ENCODE measurements around the gene RASGRF2. TPM values are rescaled to one million over a fixed set of nuclear protein-coding genes. Genes with fewer than 3 reads are reported as not detected.
A peak's percentile ranks its signal among the peaks of the same experiment; 100 is the strongest.

Gene RASGRF2, protein sequence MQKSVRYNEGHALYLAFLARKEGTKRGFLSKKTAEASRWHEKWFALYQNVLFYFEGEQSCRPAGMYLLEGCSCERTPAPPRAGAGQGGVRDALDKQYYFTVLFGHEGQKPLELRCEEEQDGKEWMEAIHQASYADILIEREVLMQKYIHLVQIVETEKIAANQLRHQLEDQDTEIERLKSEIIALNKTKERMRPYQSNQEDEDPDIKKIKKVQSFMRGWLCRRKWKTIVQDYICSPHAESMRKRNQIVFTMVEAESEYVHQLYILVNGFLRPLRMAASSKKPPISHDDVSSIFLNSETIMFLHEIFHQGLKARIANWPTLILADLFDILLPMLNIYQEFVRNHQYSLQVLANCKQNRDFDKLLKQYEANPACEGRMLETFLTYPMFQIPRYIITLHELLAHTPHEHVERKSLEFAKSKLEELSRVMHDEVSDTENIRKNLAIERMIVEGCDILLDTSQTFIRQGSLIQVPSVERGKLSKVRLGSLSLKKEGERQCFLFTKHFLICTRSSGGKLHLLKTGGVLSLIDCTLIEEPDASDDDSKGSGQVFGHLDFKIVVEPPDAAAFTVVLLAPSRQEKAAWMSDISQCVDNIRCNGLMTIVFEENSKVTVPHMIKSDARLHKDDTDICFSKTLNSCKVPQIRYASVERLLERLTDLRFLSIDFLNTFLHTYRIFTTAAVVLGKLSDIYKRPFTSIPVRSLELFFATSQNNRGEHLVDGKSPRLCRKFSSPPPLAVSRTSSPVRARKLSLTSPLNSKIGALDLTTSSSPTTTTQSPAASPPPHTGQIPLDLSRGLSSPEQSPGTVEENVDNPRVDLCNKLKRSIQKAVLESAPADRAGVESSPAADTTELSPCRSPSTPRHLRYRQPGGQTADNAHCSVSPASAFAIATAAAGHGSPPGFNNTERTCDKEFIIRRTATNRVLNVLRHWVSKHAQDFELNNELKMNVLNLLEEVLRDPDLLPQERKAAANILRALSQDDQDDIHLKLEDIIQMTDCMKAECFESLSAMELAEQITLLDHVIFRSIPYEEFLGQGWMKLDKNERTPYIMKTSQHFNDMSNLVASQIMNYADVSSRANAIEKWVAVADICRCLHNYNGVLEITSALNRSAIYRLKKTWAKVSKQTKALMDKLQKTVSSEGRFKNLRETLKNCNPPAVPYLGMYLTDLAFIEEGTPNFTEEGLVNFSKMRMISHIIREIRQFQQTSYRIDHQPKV (N-terminal part only)
- total RNA-seq: under 0.01 TPM

DNA sequence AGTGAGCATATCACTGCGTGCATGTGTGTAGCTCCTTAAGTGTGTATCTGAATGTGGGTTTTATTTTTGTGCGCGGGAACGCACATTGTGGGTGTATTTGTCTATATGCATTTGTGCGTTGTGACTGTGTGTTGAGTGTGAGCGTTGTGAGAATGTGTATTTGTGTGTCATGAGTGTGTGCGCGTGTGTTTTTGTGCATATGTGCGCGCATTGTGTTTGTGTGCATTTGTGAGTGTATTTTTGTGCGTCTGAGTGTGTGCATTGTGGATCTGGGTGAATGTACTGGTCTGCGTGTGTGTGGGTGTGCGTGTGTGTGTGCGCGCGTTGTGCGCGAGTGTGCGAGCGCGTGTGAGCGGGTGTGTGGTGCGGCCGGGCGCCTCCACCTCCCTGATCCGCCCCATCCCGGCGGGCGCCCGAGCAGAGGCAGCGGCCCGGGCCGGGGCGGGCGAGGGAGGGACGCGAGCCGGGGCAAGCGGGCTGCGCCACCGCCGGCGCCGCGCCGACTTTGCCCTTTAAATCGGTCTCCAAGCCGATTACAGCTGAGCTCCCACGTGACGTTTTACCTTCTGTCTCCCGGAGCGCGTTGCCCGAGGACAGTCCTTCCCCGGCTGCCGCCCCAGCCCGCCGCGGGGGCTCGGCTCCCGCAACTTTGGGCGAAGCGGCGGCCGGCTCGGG is at the start of gene RASGRF2:
TSS of gene RASGRF2 (plus strand) at position 596 of the 675 bp plus-strand sequence. CDS start 376 bp downstream, outside the sequence.
- peak; percentile 17 to 36 (median 18) for DNase-seq (ENCODE audit: low read depth in 2 of 3, low spot score in 2 of 3)

DNA sequence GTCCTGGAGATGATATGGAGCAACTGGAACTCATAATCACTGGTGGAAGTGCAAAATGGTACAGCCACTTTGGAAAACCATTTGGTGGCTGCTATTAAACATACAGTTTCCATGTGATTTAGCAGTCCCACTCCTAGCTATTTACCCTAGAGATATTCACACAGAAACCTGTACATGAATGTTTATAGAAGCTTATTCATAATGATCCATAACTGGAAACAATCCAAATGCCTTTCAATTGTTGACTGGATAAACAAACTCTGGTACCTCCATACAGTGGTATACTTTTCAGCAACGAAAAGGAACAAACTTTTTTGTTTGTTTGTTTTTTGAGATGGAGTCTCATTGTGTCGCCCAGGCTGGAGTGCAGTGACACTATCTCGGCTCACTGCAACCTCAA is 47.7 kb upstream of the RASGRF2 start:
- no peak for DNase-seq (ENCODE audit: low read depth in 2 of 3, low spot score in 2 of 3)

DNA sequence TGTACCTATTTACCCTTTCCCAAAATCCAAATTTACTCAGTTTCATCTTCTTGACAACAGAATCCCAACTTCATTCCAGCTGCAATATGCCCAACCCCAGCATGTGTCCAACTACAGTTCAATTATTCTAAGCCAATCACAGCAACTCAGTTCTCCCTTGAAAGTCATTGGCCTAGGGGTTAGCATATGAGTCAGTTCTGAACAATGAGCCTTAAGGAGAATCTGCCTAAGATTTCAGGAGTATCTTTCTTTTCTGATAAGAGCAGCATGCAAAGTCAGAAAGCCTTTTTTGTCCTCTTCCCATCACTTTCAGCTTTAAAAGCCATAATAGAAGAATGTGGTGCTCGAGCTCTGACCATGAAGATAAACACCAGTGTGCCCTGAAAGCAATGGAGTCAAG is 44.4 kb upstream of the RASGRF2 start:
- DNase-seq (ENCODE audit: low read depth in 2 of 3, low spot score in 2 of 3): no peak

DNA sequence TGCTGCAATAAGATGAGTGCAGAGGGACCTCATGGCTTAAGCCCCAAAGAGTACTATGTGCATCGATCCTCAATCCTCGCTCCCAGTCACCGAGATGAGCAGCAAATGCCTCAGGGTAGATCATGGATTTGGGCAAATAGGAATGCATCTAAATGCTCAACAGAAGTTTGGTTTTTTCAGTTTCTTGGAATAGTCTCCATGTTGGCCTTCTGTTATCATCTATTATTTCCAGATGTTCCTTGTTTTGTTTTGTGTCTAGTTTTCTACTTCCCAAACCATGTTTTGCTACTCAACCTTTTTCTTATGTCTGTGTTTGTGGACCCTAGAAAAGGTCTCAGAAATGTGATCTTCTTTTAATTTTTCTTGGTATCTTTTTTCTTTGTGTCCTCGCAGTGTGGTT is 43.5 kb upstream of the RASGRF2 start:
- no peak for DNase-seq (ENCODE audit: low read depth in 2 of 3, low spot score in 2 of 3)

DNA sequence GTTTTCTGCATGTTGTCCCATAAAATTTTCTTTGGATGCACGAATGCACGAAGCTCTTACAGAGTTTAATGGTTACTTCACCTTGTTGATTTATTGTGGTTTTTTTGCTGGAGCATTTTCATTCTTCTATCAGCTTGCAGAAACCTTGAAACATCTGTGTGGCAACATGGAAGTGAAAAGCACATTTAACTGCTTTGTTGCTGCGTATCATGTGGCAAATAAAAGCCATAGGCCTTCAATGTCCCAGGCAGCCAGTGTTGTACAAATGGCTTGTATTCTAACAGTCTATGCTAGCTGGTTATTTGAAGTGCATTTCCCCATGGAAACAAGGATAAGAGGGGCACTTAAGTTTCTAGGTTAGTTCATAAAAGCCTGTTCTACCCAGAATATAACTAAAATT is 42.5 kb upstream of the RASGRF2 start:
- DNase-seq (ENCODE audit: low read depth in 2 of 3, low spot score in 2 of 3): no peak

DNA sequence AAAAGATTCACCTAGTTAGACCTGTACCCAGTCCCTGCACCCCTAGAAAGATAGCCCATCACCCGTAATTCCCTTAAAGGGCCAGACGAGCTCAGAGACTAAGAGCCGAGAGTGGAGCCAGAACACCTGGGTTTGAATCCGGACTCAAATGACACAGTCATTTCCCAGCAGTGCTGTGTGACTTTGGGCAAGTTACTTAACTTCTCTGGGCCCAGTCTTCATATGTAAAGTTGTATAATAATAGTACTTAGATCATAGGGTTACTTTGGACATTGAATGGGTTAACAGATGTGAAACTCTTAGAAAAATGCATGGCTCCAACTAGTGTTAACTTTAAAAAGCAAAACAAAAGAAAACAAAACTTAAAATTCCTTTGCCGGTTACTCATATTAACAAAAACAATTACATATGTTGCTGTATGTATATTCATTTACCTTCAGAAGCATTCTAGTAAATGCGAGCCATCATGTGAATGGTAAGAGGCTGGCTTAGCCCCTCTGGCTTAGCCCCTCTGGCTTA is 40.4 kb upstream of the RASGRF2 start:
- DNase-seq (ENCODE audit: low read depth in 2 of 3, low spot score in 2 of 3): no peak

DNA sequence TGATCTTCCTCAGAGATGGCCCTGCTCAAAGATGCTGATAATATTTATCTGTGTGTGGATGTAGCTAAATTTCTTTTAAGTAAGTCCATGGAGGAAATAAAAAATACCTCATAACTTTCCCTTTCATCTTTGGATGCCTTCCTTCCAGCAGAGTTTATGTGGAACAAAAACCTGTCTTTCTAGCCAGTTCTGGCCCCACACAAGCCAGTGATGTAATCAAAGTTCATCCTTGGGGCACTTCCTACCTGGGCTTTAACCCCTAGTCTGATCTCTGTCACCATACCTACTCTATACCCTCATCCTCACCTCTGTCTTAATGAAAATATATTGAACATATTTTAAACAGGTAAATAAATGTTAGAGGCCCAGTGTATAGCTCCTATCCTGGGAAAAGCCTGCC is 39.8 kb upstream of the RASGRF2 start:
- DNase-seq (ENCODE audit: low read depth in 2 of 3, low spot score in 2 of 3): no peak

DNA sequence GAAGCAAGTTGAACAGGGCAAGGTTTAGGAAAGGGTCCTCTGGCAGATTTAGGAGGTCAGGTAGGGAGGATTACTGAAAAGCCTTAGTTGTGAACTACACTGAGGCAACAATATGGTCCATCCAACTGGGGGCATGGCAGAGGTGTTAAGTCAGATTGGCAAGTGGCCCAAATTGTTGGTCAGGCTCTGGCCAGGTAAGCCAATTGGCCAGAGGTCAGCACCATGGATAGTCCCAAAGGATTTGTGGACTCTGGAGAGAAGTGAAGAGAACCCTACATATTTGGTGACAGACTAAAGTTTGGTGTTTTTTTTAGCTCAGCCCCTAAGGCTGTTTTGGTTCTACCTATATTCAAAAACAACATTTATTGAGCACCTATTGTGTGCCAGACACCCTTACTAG is 39.1 kb upstream of the RASGRF2 start:
- no peak for DNase-seq (ENCODE audit: low read depth in 2 of 3, low spot score in 2 of 3)

DNA sequence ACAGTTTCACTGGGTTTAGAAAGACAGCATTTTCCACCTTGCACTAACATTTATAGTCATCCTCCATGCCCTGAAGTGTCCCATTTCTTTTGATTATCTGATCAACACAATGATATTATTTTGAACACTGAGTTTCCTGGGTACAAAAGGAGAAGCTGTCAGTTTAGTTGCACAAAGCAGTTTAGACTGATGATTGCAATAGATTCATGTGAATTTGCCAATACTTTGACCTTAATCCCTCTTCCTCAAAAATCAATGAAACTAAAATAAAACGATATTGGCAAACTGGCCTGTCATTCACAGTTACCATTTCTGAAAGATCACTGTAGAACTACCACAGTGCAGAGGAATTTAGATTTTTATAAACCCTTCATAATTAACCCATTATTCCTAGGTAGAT is 34.2 kb upstream of the RASGRF2 start:
- DNase-seq (ENCODE audit: low read depth in 2 of 3, low spot score in 2 of 3): no peak

DNA sequence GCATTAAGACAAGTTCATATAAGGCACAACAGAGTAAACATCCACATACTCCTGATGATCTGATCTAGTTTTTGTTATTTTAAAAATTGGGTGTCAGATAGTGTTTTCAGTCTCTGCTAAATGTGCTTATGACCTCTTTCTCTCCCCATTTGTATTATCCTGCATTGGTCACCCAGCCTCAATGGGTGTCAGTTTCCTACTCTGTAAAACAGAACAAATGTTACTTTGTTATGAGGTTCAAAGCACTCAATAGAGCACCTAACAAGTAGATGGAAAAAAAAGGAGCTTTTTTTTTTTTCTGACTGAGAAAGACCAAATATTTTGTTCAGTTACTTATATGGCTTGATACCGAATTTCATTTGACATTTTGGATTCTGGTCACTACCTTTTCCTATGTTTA is 33.6 kb upstream of the RASGRF2 start:
- DNase-seq (ENCODE audit: low read depth in 2 of 3, low spot score in 2 of 3): no peak

DNA sequence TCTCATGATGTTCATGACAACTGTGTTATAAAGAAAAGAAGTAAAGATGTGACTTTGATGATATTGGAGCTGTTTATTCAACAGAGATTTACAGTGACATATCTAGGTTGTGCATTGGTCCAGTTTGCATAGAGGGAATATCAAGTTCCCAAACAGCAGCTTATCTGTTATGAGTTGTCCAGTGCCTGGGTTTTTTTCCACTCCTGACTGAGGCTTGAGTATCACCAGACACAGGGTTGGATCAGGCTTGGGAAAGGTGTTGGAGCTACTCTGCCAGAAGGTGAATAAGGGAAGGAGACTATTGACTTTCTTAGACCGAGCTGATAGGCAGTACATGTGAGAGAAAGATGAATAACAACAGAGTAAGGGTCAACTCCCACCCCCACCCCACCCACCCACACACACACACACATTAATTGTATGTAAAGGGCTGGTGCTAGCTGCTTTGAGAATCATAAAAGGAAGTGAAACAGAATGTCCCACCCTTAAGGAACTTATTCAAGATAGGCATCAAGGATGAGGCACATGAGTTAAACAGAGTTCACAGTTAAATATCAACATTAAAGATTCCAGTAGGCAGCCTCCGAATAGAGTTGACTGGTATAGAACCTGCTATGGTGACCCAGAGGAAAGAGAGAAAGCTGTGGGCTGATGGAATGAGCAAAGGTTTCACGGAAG is 33.0 kb upstream of the RASGRF2 start:
- DNase-seq (ENCODE audit: low read depth in 2 of 3, low spot score in 2 of 3): no peak

DNA sequence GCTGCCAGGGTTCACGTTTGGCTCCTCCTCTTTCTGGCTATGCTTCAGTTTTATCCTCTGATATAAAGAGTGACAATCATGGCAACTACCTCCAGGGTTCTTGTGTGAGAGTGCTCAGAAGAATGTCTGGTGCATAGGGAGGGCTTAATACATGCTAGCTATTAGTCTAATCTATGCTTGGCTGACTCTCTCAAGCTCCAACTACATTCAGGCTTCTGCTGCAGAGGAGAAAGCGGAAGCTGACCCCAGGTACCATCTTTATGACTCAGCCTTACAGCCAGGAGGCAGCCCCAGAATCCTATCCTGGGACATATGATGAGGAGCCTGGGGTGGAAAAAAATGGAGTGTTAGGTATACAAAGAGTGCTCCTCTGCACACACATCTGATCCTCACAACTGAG is 32.1 kb upstream of the RASGRF2 start:
- DNase-seq (ENCODE audit: low read depth in 2 of 3, low spot score in 2 of 3): no peak

DNA sequence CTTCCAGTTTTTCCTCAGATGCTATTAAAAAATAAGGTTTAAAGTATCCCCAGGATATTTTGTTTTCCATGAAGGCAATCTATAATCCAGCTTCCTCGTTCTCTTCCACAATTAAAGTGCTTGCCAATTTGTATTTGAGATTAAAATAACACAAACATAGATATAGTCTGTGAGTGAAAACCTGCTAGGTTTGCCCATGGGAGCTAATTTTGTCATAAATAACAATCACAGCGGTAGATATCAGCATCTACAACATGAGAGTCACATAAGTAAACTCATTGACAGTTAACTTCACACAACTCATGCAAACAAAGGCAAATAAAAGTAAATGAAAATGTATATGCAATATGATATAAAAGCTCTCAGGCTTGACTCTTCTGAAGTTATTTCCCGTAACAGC is 29.2 kb upstream of the RASGRF2 start:
- no peak for DNase-seq (ENCODE audit: low read depth in 2 of 3, low spot score in 2 of 3)

DNA sequence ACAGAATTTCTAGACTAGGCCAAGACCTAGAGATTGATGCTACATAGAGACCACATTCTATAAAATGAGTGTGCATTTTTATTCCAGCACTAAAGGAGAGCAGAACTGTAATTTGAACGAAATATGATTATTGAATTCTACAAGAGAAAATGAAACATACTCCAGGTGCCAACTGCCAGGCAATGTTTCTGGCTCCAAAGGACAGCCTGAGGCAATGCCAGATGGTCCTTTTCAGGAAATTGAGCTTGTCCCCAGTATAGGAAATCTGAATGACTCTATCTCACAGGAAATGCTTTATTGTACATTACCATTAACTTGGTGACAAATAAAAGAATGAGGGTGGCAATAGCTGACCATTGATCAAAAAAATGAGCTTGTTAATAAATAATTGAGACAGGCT is 28.8 kb upstream of the RASGRF2 start:
- no peak for DNase-seq (ENCODE audit: low read depth in 2 of 3, low spot score in 2 of 3)

DNA sequence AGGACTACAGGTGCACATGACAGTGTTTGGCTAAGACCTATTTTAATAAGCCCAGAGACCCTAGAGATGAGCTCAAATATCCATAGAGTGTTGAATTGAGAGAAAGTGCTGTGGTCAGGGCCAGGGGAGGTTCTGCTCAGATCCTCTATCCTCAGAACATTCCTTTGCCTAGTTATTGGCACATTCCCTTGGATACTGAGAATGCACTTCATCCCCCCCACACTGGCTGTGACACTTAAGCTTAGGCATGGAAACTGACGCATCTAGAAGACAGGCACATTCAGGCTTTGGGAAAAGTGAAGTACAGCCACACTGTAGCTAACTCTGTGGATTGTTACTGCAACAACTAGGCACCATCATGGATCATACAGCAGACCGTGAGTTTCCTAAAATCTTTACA is 27.1 kb upstream of the RASGRF2 start:
- no peak for DNase-seq (ENCODE audit: low read depth in 2 of 3, low spot score in 2 of 3)

DNA sequence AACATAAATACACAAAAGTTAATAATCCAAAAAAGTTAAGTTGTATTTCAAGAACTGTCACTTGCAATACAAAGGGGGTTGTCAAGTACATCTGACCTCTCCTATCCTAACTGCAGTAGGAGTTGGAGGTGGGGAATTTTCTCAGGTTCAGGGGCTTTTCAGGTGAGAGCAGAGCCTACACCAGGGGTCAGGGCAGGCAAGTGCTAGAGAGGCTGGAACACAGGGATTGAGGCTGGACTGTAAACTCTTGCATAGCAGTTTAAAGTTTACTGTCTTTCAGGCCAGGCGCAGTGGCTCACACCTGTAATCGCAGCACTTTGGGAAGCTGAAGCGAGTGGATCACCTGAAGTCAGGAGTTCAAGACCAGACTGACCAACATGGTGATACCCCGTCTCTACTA is 25.4 kb upstream of the RASGRF2 start:
- DNase-seq (ENCODE audit: low read depth in 2 of 3, low spot score in 2 of 3): no peak

DNA sequence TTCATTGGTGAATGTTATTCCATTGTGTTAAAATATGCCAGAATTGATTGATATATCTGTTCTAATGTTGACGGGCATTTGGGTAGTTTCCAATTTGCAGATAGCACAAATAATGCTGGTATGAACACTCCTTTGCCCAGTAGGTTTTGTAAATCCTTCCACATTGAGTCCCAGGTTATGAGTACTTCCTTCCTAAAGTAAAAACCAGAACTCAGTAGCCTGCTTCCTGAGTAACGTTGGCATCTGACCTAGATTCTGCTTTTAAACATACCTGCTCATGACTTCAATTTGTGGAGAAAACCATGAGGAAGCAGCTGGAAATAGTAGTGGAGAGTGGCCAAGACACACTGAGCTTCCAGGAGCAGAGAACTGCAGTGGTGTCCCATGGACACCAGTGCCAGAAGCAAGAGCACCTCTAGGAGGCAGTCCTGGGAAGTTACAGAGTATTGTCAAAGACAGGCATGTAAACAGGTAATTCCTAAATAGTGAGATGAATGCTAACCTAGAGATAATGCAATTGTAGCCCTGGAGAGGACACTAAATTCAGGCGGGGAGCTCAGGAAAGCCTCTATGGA is 24.3 kb upstream of the RASGRF2 start:
- DNase-seq (ENCODE audit: low read depth in 2 of 3, low spot score in 2 of 3): no peak

DNA sequence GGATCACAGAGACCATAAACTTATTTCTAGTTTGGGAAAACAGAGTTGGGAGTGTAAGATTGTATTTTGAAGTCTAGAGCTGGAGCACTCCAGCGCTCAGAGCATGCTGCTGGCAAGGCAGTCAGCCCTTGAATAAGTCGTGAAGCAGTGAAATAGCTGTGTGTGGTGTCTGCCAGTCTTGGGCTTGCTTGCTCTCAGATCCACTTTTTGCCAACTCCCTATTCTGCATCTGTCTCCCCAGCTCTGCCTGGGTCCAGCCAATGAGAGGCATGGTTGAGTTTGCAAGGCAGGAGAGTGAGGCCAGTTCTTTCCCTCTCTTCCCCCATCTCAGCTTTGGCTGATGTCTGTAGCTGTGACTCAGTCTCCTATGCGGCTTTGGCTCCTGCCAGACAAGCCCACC is 23.3 kb upstream of the RASGRF2 start:
- DNase-seq (ENCODE audit: low read depth in 2 of 3, low spot score in 2 of 3): no peak

DNA sequence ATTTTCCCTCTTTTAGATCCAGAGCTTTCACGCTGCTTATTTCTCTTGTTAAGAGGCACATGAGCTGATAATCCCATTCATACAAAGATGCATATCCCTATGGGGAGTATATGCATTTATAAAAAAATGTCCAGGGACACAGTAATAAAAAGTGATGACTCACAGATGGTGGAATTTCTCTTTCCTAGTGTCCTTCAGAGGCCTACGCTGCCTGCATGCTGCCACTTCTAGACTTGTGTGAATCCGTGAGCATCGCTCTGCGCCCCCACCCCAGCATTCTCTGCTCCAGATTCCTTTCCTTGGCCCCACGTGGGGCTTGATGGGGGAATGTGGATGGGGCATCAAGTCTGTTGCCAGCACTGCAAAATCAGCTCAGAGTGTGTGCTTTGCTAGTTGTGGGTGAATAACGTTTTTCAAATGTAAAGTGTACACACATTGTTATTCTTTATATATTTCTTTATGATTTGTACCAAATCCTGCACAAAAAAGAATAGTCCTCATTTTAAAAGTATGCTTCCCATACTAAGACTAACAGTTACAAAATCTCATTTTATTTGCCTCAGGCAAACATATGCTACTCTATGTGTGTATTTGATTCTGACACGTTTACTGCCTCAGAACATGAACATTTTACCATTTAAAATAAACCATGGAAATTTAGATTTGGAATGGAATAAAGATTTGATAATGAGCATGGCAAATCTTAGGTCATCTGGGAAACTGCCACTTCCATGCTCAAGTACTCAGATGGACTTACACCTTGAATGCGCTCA is 22.4 kb upstream of the RASGRF2 start:
- DNase-seq (ENCODE audit: low read depth in 2 of 3, low spot score in 2 of 3): no peak
